Stimulated activated CD8-positive, alpha-beta memory T cell treated with anti-CD3 and anti-CD28 coated beads, Interleukin-4, amount 100 ng/mL, for 4 hours (primary cell): Measurements from ENCODE around the gene RIMBP3C.
"Not testable (repeated sequence)": the region's sequence is repeated elsewhere in the genome, so short reads cannot be mapped to it uniquely, and the experiment has no call there.

Experiments used
- DNase-seq, 2 donors: peaks; one replicate each; pipeline ENCODE4 v3.0.0-alpha.2; 2020; ENCODE audit warnings: low read depth in 2 of 2, low spot score in 1 of 2

The RIMBP3C gene

GRCh38 chr22:21579474-21579851 lies 28.2 kb upstream of the RIMBP3C start:
- DNase-seq = no peak

GRCh38 chr22:21573750-21574494 lies 22.7 kb upstream of the RIMBP3C start:
- DNase-seq = no peak

- DNase-seq = no peak
Measured at GRCh38 chr22:21573293-21573734, 22.1 kb upstream of the RIMBP3C start.

- DNase-seq = no peak
Measured at GRCh38 chr22:21571679-21572078, 20.4 kb upstream of the RIMBP3C start.

GRCh38 chr22:21570398-21570797 lies 19.1 kb upstream of the RIMBP3C start:
- DNase-seq = no peak

GRCh38 chr22:21569459-21570170 lies 18.4 kb upstream of the RIMBP3C start:
- DNase-seq = no peak

DNA sequence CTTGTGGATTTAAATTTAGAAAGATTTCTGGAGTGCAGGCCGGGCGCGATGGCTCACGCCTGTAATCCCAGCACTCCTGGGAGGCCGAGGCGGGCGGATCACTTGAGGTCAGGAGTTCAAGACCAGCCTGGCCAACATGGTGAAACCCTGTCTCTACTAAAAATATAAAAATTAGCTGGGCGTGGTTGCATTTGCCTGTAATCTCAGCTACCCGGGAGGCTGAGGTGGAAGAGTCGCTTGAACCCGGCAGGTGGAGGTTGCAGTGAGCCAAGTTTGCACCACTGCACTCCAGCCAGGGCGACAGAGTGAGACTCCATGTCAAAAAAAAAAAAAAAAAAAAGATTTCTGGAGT lies 17.8 kb upstream of the RIMBP3C start:
- not testable (repeated sequence) for DNase-seq

- no peak for DNase-seq
Measured at GRCh38 chr22:21568347-21569075, 17.2 kb upstream of the RIMBP3C start.

GRCh38 chr22:21567456-21568346 lies 16.4 kb upstream of the RIMBP3C start, which contains the start of gene UBE2L3:
TSS of gene UBE2L3 (plus strand) at chr22:21567714. CDS start at chr22:21567745, 31 bp downstream.
- DNase-seq = peak; percentile 55 to 67

DNA sequence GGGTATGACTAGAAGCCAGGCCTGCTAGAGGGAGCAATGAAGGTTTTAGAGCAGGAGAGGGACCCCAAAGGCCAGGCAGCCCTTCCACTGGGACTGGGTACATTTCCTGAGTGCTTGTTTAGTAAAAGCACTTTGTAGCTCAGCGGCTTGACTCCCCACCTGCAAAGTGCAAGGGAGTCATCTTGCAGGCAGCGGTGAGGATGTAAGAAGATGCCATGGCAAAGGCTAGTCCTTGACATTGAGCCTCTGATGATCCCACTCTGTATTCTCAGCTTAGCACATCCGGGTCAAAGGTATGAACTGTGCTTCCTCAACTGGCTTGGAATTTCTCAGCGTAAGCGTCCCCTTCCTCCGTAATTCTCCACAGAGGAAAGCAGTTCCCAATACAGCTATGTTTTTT lies 13.2 kb upstream of the RIMBP3C start:
- no peak for DNase-seq

DNA sequence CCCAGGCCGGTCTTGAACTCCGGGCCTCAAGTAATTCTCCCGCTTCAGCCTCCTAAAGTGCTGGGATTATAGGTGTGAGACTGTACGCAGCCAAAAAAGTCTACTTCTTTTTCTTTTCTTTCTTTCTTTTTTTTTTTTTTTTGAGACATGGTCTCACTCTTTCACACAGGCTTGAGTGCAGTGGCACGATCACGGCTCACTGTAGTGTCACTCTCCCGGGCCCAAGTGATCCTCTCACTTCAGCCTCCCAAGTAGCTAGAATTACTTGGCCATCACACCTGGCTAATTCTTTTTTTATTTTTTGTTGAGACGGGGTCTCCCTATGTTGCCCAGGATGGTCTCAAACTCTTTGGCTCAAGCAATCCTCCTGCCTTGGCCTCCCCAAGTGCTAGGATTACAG lies 12.7 kb upstream of the RIMBP3C start:
- no peak for DNase-seq

- DNase-seq = not testable (repeated sequence)
Measured at GRCh38 chr22:21560657-21561056, 9.4 kb upstream of the RIMBP3C start.

DNA sequence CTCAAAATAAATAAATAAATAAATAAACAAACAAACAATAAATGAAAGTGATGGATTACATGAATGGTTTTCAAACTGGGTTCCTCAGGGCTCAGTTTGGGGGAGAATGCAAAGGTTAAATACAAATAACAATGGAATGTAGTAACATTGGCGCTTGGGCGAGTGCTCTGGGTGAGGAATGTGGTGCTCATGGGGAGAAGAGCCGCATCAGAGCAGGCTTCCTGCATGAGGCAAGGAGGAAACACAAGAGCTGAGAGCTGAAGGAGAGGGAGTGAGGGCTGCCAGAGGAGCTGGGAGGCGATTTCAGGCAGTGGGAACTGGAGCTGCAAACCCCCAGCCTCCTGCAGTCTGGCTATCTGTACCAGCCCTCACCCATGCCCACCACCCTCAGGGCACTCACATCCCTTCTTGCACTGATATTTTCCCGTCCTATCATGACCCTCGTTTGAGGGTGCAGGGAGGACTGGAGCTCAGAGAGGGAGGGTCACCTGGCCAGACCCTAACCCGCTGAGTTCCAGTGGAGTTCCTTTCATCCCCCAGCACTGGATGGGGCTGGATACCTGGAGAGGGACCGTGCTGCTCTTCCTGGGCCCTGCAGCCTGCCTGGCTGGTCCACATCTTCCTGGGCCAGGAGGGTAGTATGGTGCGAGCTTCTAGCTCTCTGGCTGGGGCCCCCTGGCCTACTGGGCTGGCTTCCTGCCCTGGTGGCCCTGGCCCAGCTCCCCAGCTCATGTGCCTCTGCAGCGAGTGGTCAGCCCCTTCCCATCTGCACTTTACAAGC lies 8.3 kb upstream of the RIMBP3C start:
- DNase-seq = not testable (repeated sequence)

- not testable (repeated sequence) for DNase-seq
Measured at GRCh38 chr22:21550678-21551047, 598 bp downstream of the RIMBP3C start.

- DNase-seq = not testable (repeated sequence)
Measured at GRCh38 chr22:21550008-21550677, 1.1 kb downstream of the RIMBP3C start.

GRCh38 chr22:21549558-21549957 lies 1.7 kb downstream of the RIMBP3C start:
- not testable (repeated sequence) for DNase-seq

DNA sequence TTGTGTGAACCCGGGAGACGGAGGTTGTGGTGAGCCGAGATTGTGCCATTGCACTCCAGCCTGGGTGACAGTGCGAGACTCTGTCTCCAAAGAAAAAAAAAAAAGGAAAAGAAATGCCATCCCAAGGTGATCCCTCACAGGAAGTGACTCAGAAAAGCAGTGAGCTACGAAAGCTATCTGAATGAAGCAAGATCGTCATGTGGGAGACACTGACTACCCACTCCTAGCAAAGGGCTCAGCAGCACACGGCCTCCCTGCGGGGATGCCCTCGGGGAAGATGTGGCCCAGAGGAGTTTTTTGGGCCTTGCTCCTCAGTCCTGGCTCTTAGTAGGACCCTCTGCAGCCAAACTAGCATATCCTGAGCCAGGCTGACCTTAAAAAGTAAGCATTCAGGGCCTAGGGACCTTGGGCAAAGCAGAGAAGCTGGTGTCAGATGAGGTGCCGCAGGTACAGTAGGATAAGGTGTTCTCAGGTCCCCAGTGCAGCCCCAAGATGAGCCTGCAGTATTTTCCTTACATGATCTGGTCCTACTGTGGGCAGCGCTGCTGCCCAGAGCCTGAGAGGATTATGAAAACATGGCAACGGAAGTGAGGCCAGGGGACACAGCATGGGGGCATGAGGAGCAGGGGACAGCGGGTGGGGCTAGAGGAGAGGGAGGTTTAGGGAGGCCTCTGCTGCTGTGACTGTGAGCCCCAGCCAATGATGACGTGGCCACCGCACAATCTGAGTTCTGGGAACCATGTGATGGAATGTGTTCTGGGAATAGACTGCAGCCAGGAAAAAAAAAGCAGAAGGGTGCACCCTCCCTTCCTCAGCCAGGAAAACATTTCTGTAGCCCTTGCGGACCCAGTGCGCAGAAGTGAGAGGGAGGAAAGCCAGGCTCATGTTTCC lies 6.6 kb downstream of the RIMBP3C start:
- not testable (repeated sequence) for DNase-seq

DNA sequence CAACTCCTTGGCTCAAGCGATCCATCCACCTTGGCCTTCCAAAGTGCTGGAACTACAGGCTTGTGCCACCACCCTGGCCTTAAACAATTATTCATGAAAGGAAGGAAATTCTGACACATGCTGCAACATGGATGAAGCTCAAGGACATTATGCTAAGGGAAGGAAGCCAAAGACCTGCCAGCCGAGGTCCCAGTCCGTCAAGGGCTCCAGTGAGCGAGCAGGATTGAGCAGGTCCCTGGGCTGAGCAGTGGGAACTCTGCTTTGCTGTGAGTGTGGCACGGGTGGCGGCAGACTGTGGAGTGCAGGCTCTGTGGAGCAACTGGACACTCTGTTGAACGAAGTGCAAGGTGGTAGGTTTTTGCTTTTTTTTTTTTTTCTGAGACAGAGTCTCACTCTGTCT lies 11.4 kb downstream of the RIMBP3C start:
- DNase-seq = not testable (repeated sequence)
